Mucosa of stomach (tissue), 1 donor: ENCODE results near the gene SERGEF.
"Not testable (repeated sequence)": the region's sequence is repeated elsewhere in the genome, so short reads cannot be mapped to it uniquely, and the experiment has no call there.

ENCODE experiments used
- H3K27me3 ChIP-seq: one replicate; pipeline ENCODE4 v1.7.0; 2013; ENCODE audit warnings: mild to moderate bottlenecking, low read length; ENCODE audit not compliant: control insufficient read depth, insufficient read depth
- H3K36me3 ChIP-seq: one replicate; pipeline ENCODE4 v1.7.0; 2013; ENCODE audit warnings: low read length; ENCODE audit not compliant: control insufficient read depth, insufficient read depth
- H3K4me1 ChIP-seq: one replicate; pipeline ENCODE4 v1.7.0; 2013; ENCODE audit warnings: mild to moderate bottlenecking, low read length; ENCODE audit not compliant: control insufficient read depth, insufficient read depth
- H3K4me3 ChIP-seq: one replicate; pipeline ENCODE4 v1.7.0; 2013; ENCODE audit warnings: low read length
- H3K9ac ChIP-seq: one replicate; pipeline ENCODE4 v1.7.0; 2013; ENCODE audit warnings: mild to moderate bottlenecking, low read length, moderate library complexity
- H3K9me3 ChIP-seq: one replicate; pipeline ENCODE4 v1.7.0; 2013; ENCODE audit warnings: mild to moderate bottlenecking, low read length, moderate library complexity; ENCODE audit not compliant: control insufficient read depth
- donor health status: Pancreatic carcinoma.

Gene SERGEF

GRCh38 chr11:17892409-17892808 lies 120.4 kb downstream of the SERGEF start:
- Histone ChIP-seq H3K27me3 (no peaks in the 10 kb centered on the region), H3K4me3 (no peak overlapping the region), H3K36me3 (no peaks in the 10 kb centered on the region), H3K9ac (no peak overlapping the region), H3K9me3 (no peaks in the 10 kb centered on the region), H3K4me1 (no peaks in the 10 kb centered on the region)

- no peaks in the 10 kb centered on the region for H3K9me3 ChIP-seq
- H3K27me3 ChIP-seq, result no peaks in the 10 kb centered on the region
- H3K4me1 ChIP-seq, result no peaks in the 10 kb centered on the region
- no peak overlapping the region for H3K9ac ChIP-seq
- no peak overlapping the region for H3K4me3 ChIP-seq
- no peaks in the 10 kb centered on the region for H3K36me3 ChIP-seq
Observed at GRCh38 chr11:17890325-17890724, 122.5 kb downstream of the SERGEF start.

GRCh38 chr11:17887779-17888178 lies 125.1 kb downstream of the SERGEF start:
- Histone ChIP-seq H3K4me1 (no peaks in the 10 kb centered on the region), H3K9me3 (no peaks in the 10 kb centered on the region), H3K27me3 (no peaks in the 10 kb centered on the region), H3K36me3 (no peaks in the 10 kb centered on the region), H3K9ac (no peak overlapping the region), H3K4me3 (no peak overlapping the region)

GRCh38 chr11:17883946-17884345 lies 128.9 kb downstream of the SERGEF start:
- Histone ChIP-seq H3K4me3 (no peak overlapping the region), H3K27me3 (no peaks in the 10 kb centered on the region), H3K36me3 (no peaks in the 10 kb centered on the region), H3K4me1 (no peaks in the 10 kb centered on the region), H3K9me3 (no peaks in the 10 kb centered on the region), H3K9ac (no peak overlapping the region)

GRCh38 chr11:17883057-17883456 lies 129.8 kb downstream of the SERGEF start:
- Histone ChIP-seq H3K9me3 (no peaks in the 10 kb centered on the region), H3K4me1 (no peaks in the 10 kb centered on the region), H3K27me3 (no peaks in the 10 kb centered on the region), H3K36me3 (no peaks in the 10 kb centered on the region), H3K4me3 (no peak overlapping the region), H3K9ac (no peak overlapping the region)

GRCh38 chr11:17878743-17879142 lies 134.1 kb downstream of the SERGEF start:
- Histone ChIP-seq H3K4me1 (no peaks in the 10 kb centered on the region), H3K36me3 (no peaks in the 10 kb centered on the region), H3K4me3 (no peak overlapping the region), H3K9ac (no peak overlapping the region), H3K27me3 (no peaks in the 10 kb centered on the region), H3K9me3 (no peaks in the 10 kb centered on the region)

GRCh38 chr11:17877886-17878285 lies 135.0 kb downstream of the SERGEF start:
- H3K4me3 ChIP-seq, result no peak overlapping the region
- H3K9me3 ChIP-seq, result no peaks in the 10 kb centered on the region
- H3K27me3 ChIP-seq, result no peaks in the 10 kb centered on the region
- no peak overlapping the region for H3K9ac ChIP-seq
- no peaks in the 10 kb centered on the region for H3K4me1 ChIP-seq
- H3K36me3 ChIP-seq, result no peaks in the 10 kb centered on the region

- no peak overlapping the region for H3K4me3 ChIP-seq
- H3K27me3 ChIP-seq, result no peaks in the 10 kb centered on the region
- no peak overlapping the region for H3K9ac ChIP-seq
- H3K9me3 ChIP-seq, result no peaks in the 10 kb centered on the region
- H3K4me1 ChIP-seq, result no peaks in the 10 kb centered on the region
- H3K36me3 ChIP-seq, result no peaks in the 10 kb centered on the region
Observed at GRCh38 chr11:17876827-17877226, 136.0 kb downstream of the SERGEF start.

GRCh38 chr11:17875891-17876290 lies 137.0 kb downstream of the SERGEF start:
- no peaks in the 10 kb centered on the region for H3K27me3 ChIP-seq
- no peaks in the 10 kb centered on the region for H3K4me1 ChIP-seq
- H3K4me3 ChIP-seq, result no peak overlapping the region
- H3K9ac ChIP-seq, result no peak overlapping the region
- no peaks in the 10 kb centered on the region for H3K36me3 ChIP-seq
- no peaks in the 10 kb centered on the region for H3K9me3 ChIP-seq

- Histone ChIP-seq H3K9ac (no peak overlapping the region), H3K27me3 (no peaks in the 10 kb centered on the region), H3K4me3 (no peak overlapping the region), H3K36me3 (no peaks in the 10 kb centered on the region), H3K4me1 (no peaks in the 10 kb centered on the region), H3K9me3 (no peaks in the 10 kb centered on the region)
Observed at GRCh38 chr11:17873586-17873985, 139.3 kb downstream of the SERGEF start.

- H3K27me3 ChIP-seq, result not testable (repeated sequence)
Observed at GRCh38 chr11:17868398-17868797, 144.4 kb downstream of the SERGEF start.

GRCh38 chr11:17867341-17867740 lies 145.5 kb downstream of the SERGEF start:
- Histone ChIP-seq H3K4me3 (no peak overlapping the region), H3K36me3 (no peaks in the 10 kb centered on the region), H3K9ac (no peak overlapping the region), H3K4me1 (no peaks in the 10 kb centered on the region), H3K27me3 (no peaks in the 10 kb centered on the region), H3K9me3 (no peaks in the 10 kb centered on the region)

More at GRCh38 chr11:17868398-17868797, 144.4 kb downstream of the SERGEF start:
- not testable (repeated sequence) for H3K4me1 ChIP-seq, H3K36me3 ChIP-seq, H3K9me3 ChIP-seq, H3K4me3 ChIP-seq, H3K9ac ChIP-seq

GRCh38 chr11:17865765-17866428 lies 146.9 kb downstream of the SERGEF start:
- no peak overlapping the region for H3K9ac ChIP-seq
- no peaks in the 10 kb centered on the region for H3K9me3 ChIP-seq
- no peaks in the 10 kb centered on the region for H3K4me1 ChIP-seq

More at GRCh38 chr11:17865765-17866428, 146.9 kb downstream of the SERGEF start:
- Histone ChIP-seq H3K36me3 (no peaks in the 10 kb centered on the region), H3K4me3 (no peak overlapping the region), H3K27me3 (no peaks in the 10 kb centered on the region)
